ENCODE measurements around the gene SLC16A9. TPM values are rescaled to one million over a fixed set of nuclear protein-coding genes. Genes with fewer than 3 reads are reported as not detected.
"Not testable (repeated sequence)": the region's sequence is repeated elsewhere in the genome, so short reads cannot be mapped to it uniquely, and the experiment has no call there.

SLC16A9 gene
- total RNA-seq, 2 experiments from 2014 or later, result 0.08 to 0.12 TPM

DNA sequence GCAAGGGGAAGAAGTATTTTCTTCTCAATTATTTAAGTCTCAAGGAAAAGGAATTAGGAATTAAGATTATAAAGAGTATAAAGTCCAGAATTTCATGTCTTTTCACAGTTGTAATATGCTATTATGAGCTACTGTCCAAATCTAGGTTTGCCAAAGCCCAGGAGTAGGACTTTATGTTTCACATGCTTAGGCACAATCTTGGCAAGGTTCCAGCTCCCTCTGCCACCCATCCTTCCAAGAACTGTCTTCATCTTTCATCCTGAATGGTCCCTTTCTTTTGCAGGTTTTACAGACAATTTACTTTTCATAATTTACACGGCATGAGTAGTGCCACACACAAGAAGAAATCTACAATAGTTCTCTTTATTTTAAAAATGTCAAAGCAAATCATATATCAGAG lies 29.5 kb downstream of the SLC16A9 start:
- no peak overlapping the region for H3K4me3 Mint-ChIP-seq
- no peak overlapping the region for H3K27ac Mint-ChIP-seq
- H3K9me3 Mint-ChIP-seq, result no peaks in the 10 kb centered on the region
- no peaks in the 10 kb centered on the region for H3K27me3 Mint-ChIP-seq
- CTCF ChIA-PET, result interaction anchor here (0.6 to 1.4 kb wide), 3 partner anchors 17 to 1807 kb away, joined by 3 to 4 read pairs (median 3); no protein-coding TSS in a partner anchor
- DNase-seq, result no peak
- peaks cover 6% of the 10 kb centered on the region for H3K4me1 Mint-ChIP-seq
- POLR2A ChIA-PET, result no interaction called here
- no peaks in the 10 kb centered on the region for H3K36me3 Mint-ChIP-seq (ENCODE audit: low read depth)

DNA sequence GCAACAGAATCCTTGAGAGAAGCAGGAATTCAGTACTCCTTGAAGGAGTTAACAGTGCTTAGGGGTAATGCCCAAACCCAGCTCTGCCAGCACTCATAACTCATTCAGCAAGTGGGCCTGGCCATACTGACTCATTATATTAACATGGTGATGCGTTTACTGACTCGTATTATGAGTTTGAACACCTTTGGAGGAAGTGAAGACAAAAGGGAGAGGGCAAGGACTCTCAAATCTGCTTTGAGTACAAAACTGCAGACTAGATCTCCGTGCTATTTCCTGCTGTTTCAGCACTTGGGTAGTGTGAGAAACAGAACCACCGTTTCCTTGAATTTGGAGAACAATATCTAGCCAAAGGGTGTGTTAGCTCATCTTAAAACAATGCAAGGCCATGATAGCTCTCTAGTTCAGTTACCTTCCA lies 30.8 kb downstream of the SLC16A9 start:
- no peak overlapping the region for H3K4me3 Mint-ChIP-seq
- ChIA-PET CTCF (interaction anchor here (1.2 kb wide), 1 partner anchor 9 kb away, joined by 3 read pairs; no protein-coding TSS in a partner anchor), POLR2A (no interaction called here)
- H3K27ac Mint-ChIP-seq, result no peak overlapping the region
- H3K36me3 Mint-ChIP-seq (ENCODE audit: low read depth), result no peaks in the 10 kb centered on the region
- H3K4me1 Mint-ChIP-seq, result peaks cover 6% of the 10 kb centered on the region
- DNase-seq, result no peak
- no peaks in the 10 kb centered on the region for H3K9me3 Mint-ChIP-seq
- no peaks in the 10 kb centered on the region for H3K27me3 Mint-ChIP-seq

DNA sequence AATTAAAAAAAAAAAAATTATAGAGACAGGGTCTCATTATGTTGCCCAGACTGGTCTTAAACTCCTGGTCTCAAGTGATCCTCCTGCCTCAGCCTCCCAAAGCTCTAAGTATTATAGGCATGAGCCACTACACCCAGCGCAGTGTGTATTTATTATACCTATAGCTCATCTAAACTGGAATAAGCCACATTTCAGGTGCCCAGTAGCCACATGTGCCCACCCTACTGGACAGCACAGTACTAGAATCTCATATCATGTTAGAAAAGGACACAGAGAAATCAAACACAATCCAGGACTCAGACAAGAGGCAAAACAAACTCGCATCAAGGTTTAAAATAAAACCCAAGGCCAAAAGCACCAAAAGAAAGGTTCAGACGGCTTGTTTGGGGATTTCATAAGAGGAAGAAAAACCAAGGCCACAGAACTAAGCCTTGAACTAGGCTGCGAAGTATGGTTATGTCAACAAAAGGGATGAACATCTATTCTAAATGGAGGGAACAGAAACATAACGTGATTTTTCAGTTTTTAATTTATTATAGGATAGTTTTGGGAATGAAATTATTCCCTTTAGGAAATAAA lies 32.3 kb downstream of the SLC16A9 start:
- Mint-ChIP-seq H3K9me3 (no peaks in the 10 kb centered on the region), H3K27me3 (no peaks in the 10 kb centered on the region), H3K27ac (peak overlapping the region; percentile 4), H3K4me1 (peaks cover 6% of the 10 kb centered on the region), H3K4me3 (no peak overlapping the region), H3K36me3 (ENCODE audit: low read depth) (no peaks in the 10 kb centered on the region)
- POLR2A ChIA-PET, result no interaction called here
- CTCF ChIA-PET, result interaction anchor here (0.6 kb wide), 1 partner anchor 278 kb away, joined by 4 read pairs; no protein-coding TSS in a partner anchor
- no peak for DNase-seq

DNA sequence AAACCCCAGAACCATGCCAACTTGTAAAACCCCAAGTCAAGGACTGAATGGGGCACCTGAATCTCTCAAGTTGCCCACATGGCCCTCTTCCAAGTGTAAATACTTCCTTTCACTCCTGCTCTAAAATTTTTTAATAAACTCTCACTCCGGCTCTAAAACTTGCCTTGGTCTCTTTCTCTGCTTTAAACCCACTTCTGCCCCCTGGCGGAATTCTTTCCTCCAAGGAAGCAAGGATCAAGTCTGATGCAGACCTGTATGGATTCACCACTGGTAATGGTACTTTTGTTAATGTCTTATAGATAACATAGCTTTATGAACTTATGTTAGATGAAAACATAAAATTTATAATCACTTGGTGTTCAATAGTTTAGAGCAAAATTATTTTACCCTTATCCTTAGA lies 33.8 kb downstream of the SLC16A9 start:
- no peak for DNase-seq
- Mint-ChIP-seq H3K27ac (no peak overlapping the region), H3K36me3 (ENCODE audit: low read depth) (no peaks in the 10 kb centered on the region), H3K4me1 (peaks cover 6% of the 10 kb centered on the region), H3K9me3 (no peaks in the 10 kb centered on the region), H3K4me3 (no peak overlapping the region), H3K27me3 (no peaks in the 10 kb centered on the region)
- CTCF ChIA-PET, result no interaction called here
- POLR2A ChIA-PET, result no interaction called here

DNA sequence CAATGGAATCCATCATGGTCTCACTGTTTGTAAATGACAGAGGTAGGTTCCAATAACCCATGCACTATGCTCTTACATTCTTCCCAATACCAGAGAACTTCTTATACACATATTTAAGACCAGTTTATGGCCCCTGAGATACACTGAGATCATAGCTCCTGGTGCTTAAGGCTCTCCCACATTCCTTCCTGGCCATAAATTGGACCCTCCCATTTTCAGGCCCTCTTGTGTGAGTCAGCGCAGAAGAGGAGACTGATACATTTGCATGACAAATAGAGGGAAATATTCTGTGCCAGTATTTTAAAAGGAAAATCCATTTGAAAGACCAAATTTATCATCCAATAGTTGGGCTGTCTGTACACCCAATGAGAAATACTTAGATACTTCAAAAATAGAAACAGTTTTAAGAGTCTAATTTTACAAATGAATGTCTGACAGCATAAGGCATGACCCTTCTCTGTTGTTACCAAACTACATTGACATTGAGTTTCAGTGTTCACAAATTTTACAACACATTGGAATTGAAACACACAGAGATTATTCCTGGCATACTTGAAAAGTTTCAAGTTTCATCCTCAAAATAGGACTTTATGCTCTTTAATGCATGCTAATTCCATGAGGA lies 35.3 kb downstream of the SLC16A9 start:
- DNase-seq, result no peak
- Mint-ChIP-seq H3K27me3 (no peaks in the 10 kb centered on the region), H3K27ac (no peak overlapping the region), H3K36me3 (ENCODE audit: low read depth) (no peaks in the 10 kb centered on the region), H3K4me1 (peaks cover 6% of the 10 kb centered on the region), H3K4me3 (no peak overlapping the region), H3K9me3 (no peaks in the 10 kb centered on the region)
- POLR2A ChIA-PET, result no interaction called here
- CTCF ChIA-PET, result no interaction called here

DNA sequence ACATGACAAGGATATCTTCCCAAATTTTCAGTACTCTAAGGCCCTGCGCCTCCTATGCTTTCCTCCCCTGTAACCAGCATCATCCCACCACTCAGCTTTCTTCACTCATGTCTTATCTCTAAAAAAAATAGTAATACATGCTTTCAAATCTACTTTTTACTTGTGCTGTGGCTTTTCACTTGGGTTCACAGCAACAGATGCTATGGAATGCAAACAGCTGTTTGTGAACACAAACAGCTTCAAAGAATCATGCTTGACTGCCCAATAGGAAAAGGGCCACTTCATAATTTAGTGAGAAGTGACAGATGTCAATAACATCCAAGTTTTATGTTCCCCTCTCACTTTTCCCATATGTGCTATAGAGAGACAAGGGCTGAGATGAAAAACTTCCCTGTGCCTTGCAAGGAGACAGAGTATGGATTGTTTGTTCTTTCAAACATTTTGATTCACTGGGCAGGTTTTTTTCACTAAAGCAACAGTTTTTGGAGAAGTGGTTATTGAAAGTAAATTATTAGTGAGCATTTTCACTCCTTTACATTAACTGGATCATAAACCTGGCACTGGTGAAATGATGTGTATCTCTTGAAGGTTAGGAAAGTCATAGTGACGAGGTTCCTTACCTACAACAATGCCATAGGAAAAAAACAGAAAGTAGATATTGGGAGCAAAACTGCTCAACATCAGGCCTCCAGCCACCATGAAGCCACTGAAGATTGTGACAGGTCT lies 37.3 kb downstream of the SLC16A9 start:
- Mint-ChIP-seq H3K27ac (no peak overlapping the region), H3K36me3 (ENCODE audit: low read depth) (no peaks in the 10 kb centered on the region), H3K4me3 (no peak overlapping the region), H3K27me3 (peaks cover 3% of the 10 kb centered on the region), H3K9me3 (no peaks in the 10 kb centered on the region), H3K4me1 (no peaks in the 10 kb centered on the region)
- no peak for DNase-seq
- CTCF ChIA-PET, result no interaction called here
- POLR2A ChIA-PET, result no interaction called here

DNA sequence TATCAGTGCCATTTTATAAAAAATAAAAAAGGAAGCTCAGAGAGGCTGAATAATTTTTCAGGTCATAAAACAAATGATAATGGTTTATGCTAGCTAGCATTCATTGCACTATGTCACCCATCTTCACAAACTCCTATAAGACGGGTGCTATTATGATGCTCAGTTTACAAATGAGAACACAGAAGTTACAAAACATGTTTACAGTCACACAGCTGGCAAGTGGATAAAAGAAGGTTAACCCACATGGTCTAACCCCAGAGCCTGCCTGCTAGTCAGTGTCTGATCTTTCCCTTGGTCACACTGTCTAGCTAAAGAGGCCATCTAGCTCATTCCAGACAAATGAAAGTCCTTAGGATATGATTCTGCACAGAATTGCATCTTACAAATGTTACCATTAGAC lies 39.4 kb downstream of the SLC16A9 start:
- Mint-ChIP-seq H3K27ac (no peak overlapping the region), H3K4me3 (no peak overlapping the region), H3K9me3 (no peaks in the 10 kb centered on the region), H3K36me3 (ENCODE audit: low read depth) (no peaks in the 10 kb centered on the region), H3K4me1 (no peaks in the 10 kb centered on the region), H3K27me3 (peaks cover 3% of the 10 kb centered on the region)
- no peak for DNase-seq
- ChIA-PET POLR2A (no interaction called here), CTCF (interaction anchor here (1.1 to 1.3 kb wide), 3 partner anchors 37 to 146 kb away, joined by 3 read pairs; partner anchors contain the start of gene SLC16A9)

DNA sequence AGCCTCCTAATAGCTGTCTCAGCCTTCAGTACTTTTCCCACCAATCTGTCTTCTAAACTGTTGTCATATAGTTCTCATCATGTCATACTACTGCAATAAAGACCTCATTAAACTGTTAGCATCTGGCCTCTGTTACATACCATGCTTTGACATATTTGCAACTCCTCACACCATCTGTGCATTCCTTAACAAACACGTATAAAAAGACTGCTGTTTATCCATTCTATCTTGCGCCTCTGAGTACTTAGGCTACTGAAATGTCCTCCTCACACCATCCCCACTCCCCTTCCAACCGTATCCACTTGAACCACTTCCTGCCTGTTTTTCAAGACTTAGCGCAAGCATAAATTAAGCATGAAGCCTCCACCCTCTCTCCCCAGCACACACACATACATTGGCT lies 41.6 kb downstream of the SLC16A9 start:
- H3K4me3 Mint-ChIP-seq, result no peak overlapping the region
- H3K36me3 Mint-ChIP-seq (ENCODE audit: low read depth), result no peaks in the 10 kb centered on the region
- H3K27me3 Mint-ChIP-seq, result peaks cover 3% of the 10 kb centered on the region
- no peak overlapping the region for H3K27ac Mint-ChIP-seq
- ChIA-PET CTCF (interaction anchor here (1.2 kb wide), 1 partner anchor 9 kb away, joined by 3 read pairs; no protein-coding TSS in a partner anchor), POLR2A (no interaction called here)
- no peak for DNase-seq
- no peaks in the 10 kb centered on the region for H3K9me3 Mint-ChIP-seq
- H3K4me1 Mint-ChIP-seq, result no peaks in the 10 kb centered on the region

DNA sequence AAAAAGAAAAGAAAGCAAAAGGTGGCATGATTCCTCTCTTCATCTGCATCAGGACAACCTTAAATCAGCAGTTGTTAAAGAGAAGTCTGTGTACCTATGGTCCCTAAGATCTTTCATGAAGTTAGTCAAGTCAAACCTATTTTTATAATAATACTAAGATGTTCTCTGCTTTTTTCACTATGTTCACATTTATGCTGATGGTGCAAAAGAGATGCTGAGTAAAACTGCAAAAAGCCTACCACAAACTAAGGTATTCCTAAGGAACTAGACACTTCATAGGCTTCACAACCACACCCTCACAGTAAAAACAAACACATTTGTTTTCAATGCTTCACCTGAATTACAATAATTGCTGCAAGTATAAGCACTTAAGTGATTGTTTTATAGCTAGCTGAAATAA lies 43.3 kb downstream of the SLC16A9 start:
- no peaks in the 10 kb centered on the region for H3K36me3 Mint-ChIP-seq (ENCODE audit: low read depth)
- DNase-seq, result no peak
- no peaks in the 10 kb centered on the region for H3K9me3 Mint-ChIP-seq
- ChIA-PET POLR2A (no interaction called here), CTCF (interaction anchor here (0.7 kb wide), 1 partner anchor 302 kb away, joined by 3 read pairs; no protein-coding TSS in a partner anchor)
- no peak overlapping the region for H3K4me3 Mint-ChIP-seq
- H3K27ac Mint-ChIP-seq, result no peak overlapping the region
- peaks cover 3% of the 10 kb centered on the region for H3K27me3 Mint-ChIP-seq
- no peaks in the 10 kb centered on the region for H3K4me1 Mint-ChIP-seq

DNA sequence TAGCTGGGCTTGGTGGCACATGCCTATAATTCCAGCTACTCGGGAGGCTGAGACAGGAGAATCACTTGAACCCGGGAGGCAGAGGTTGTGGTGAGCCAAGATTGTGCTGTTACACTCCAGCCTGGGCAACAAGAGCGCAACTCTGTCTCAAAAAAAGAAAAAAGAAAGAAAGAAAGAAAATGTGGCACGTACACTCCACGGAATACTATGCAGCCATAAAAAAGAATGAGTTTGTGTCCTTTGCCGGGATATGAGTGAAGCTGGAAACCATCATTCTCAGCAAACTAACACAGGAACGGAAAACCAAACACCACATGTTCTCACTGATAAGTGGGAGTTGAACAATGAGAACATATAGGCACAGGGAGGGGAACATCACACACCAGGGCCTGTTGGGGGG lies 46.4 kb downstream of the SLC16A9 start:
- H3K36me3 Mint-ChIP-seq (ENCODE audit: low read depth); H3K4me3 Mint-ChIP-seq; H3K27me3 Mint-ChIP-seq; DNase-seq; H3K9me3 Mint-ChIP-seq; POLR2A ChIA-PET; H3K27ac Mint-ChIP-seq; H3K4me1 Mint-ChIP-seq: not testable (repeated sequence)
- CTCF ChIA-PET, result interaction anchor here (0.6 to 0.9 kb wide), 2 partner anchors 17 to 55 kb away, joined by 3 read pairs; no protein-coding TSS in a partner anchor

DNA sequence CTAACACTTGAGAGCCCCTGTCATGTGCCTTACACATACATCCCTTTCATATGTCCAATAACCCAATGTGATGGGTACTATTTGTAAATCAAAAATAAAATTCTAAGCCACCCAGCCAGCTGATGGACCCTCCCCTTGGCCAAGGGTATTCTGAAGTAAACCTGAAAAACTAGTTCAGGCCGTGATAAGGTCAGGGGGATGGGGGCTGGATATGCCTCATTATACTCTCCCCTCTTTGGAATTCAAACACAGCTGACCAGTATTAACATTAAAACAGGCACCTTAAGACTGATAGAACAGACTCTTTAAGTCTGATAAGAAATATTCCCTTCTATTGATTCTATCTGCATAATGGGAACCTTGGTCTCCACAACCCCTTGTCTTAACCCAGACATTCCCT lies 51.9 kb downstream of the SLC16A9 start:
- no peaks in the 10 kb centered on the region for H3K9me3 Mint-ChIP-seq
- no peaks in the 10 kb centered on the region for H3K36me3 Mint-ChIP-seq (ENCODE audit: low read depth)
- no peak for DNase-seq
- H3K27ac Mint-ChIP-seq, result no peak overlapping the region
- H3K4me3 Mint-ChIP-seq, result no peak overlapping the region
- ChIA-PET CTCF (no interaction called here), POLR2A (no interaction called here)
- H3K4me1 Mint-ChIP-seq, result peaks cover 10% of the 10 kb centered on the region
- peaks cover 2% of the 10 kb centered on the region for H3K27me3 Mint-ChIP-seq

DNA sequence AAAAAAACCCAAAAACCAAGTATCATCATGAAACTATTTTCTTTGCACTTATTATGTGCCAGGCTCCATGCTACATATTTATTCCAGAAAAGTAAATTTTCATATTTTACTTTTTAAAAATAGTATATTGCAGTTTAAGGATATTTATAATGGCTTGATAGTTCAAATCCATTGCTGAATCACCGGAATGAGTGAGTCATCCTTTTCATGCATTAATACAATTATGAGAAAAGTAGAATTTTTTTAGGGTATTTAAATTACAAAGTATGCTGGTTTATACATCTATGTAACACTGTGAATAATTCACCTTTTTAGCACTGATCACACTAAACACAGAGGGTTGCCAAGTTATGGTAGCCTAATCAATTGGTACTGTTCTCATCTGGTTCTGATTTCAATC lies 54.3 kb downstream of the SLC16A9 start:
- no peaks in the 10 kb centered on the region for H3K9me3 Mint-ChIP-seq
- H3K27me3 Mint-ChIP-seq, result peaks cover 2% of the 10 kb centered on the region
- H3K4me3 Mint-ChIP-seq, result no peak overlapping the region
- ChIA-PET POLR2A (no interaction called here), CTCF (no interaction called here)
- no peak for DNase-seq
- H3K36me3 Mint-ChIP-seq (ENCODE audit: low read depth), result no peaks in the 10 kb centered on the region
- no peak overlapping the region for H3K27ac Mint-ChIP-seq
- H3K4me1 Mint-ChIP-seq, result peaks cover 10% of the 10 kb centered on the region

DNA sequence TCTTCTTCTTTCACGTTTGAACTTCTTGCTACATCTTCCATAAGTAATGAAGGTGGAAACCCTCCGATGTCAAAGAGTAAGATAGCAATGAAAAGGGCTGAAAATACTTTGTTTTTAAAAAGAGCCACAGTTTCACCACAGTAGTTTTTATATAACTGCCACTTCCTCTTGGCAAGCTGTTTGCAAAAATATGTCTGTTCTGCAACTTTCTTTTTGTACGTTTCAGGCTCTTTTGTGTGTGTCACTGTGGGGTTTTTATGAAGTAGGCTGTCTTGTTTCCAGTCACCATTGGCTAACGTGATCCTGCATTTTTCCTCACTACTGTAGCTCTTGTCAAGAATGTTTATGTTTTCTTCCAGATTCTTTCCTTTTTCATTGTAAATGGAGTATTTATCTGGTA lies 55.6 kb downstream of the SLC16A9 start:
- ChIA-PET CTCF (interaction anchor here (0.6 kb wide), 1 partner anchor 1266 kb away, joined by 6 read pairs; no protein-coding TSS in a partner anchor), POLR2A (no interaction called here)
- Mint-ChIP-seq H3K4me1 (peaks cover 10% of the 10 kb centered on the region), H3K27me3 (no peaks in the 10 kb centered on the region), H3K9me3 (no peaks in the 10 kb centered on the region), H3K4me3 (no peak overlapping the region), H3K27ac (no peak overlapping the region), H3K36me3 (ENCODE audit: low read depth) (no peaks in the 10 kb centered on the region)
- DNase-seq, result no peak

Data from activated CD4-positive, alpha-beta T cell treated with anti-CD3 and anti-CD28 coated beads, Interleukin-2, amount 10 ng/mL, durations not matched to agents 7 days and 5 days (primary cell).